K562 (cell line): ENCODE data around the gene EML2. TPM values are rescaled to one million over a fixed set of nuclear protein-coding genes. Genes with fewer than 3 reads are reported as not detected.

ENCODE experiments used
- ADNP ChIP-seq: fragments of 200-800 bp; sonication (Bioruptor generic); IDR thresholded peaks from 2 replicates; pipeline ENCODE4 v1.6.1; 2016; ENCODE audit warnings: missing genetic modification characterization, missing compliant biosample characterization
- ATF6 ChIP-seq: sonication (generic); formaldehyde crosslinking; IDR thresholded peaks from 2 replicates; pipeline ENCODE4 v1.4.0; 2020; ENCODE audit warnings: mild to moderate bottlenecking, missing genetic modification reagents
- CCNT2 ChIP-seq: IDR thresholded peaks from 2 replicates; pipeline ENCODE4 v1.6.1; 2011; ENCODE audit warnings: borderline replicate concordance, low read depth, mild to moderate bottlenecking, moderate library complexity, mixed read lengths, low read length; ENCODE audit not compliant: insufficient read length; ENCODE audit errors: extremely low read depth
- HMBOX1 ChIP-seq: sonication (generic); IDR thresholded peaks from 2 replicates; pipeline ENCODE4 v1.6.1; 2016
- HNRNPK ChIP-seq: fragments of 200-400 bp; formaldehyde crosslinking; IDR thresholded peaks from one replicate; pipeline ENCODE4 v1.6.1; 2018; ENCODE audit warnings: mild to moderate bottlenecking, low read depth, low read length; ENCODE audit not compliant: poor library complexity, severe bottlenecking
- NR1H2 ChIP-seq: sonication (generic); formaldehyde crosslinking; IDR thresholded peaks from 2 replicates; pipeline ENCODE4 v1.4.0; 2020; ENCODE audit warnings: mild to moderate bottlenecking, missing genetic modification reagents
- PRDM10 ChIP-seq: fragments of 450-650 bp; IDR thresholded peaks from 2 replicates; pipeline ENCODE4 v1.6.1; 2018; ENCODE audit not compliant: partially characterized antibody
- ZNF143 ChIP-seq: sonication (generic); formaldehyde crosslinking; IDR thresholded peaks from 2 replicates; pipeline ENCODE4 v1.9.0; 2022; ENCODE audit warnings: mild to moderate bottlenecking, missing genetic modification reagents
- polyA plus RNA-seq, 8 experiments: library from polyadenylated mRNA; depleted of rRNA in 4 of 8; stranded (reverse) in 5 of 8; unstranded in 3 of 8; fragments of >200 nt; fragmentation: Nextera tagmentation in 2 of 8; fragmentation: Illumina TruSeq in 1 of 8; extraction: Ambion mirVana in 2 of 8; extraction: Trizol in 1 of 8; gene quantifications; 2 replicates each; pipeline versions ENCODE4 v1.2.1 to v1.2.3, GENCODE V29; 2011 to 2014; ENCODE audit warnings: inconsistent platforms in 1 of 8, missing spikeins in 1 of 8
- total RNA-seq, 7 experiments: library from RNA; depleted of rRNA in 6 of 7; stranded (reverse); fragments of >200 nt in 6 of 7; fragmentation: Illumina TruSeq in 2 of 7; extraction: Trizol in 2 of 7; gene quantifications; 2 replicates each; pipeline versions ENCODE4 v1.2.1 to v1.2.3, GENCODE V29; 2011 to 2021; ENCODE audit warnings: low replicate concordance in 1 of 7
- TF ChIP-seq, protein P1 (sequence below): fragments of 250-450 bp; sonication (Bioruptor Pico); IDR thresholded peaks from 2 replicates; pipeline ENCODE4 v1.4.0; 2020; ENCODE audit warnings: mild to moderate bottlenecking
- TF ChIP-seq, protein P2 (sequence below): fragments of 250-450 bp; sonication (Bioruptor Pico); IDR thresholded peaks from 2 replicates; pipeline ENCODE4 v1.8.0; 2021; ENCODE audit warnings: moderate library complexity, mild to moderate bottlenecking, inconsistent platforms
- TF ChIP-seq, protein P3 (sequence below), 2 experiments: fragments of 450-650 bp in 1 of 2; sonication (generic) in 1 of 2; formaldehyde crosslinking; conservative IDR thresholded peaks; 2 replicates each; pipeline versions ENCODE4 v1.4.0 to v1.8.1; 2020 to 2022; ENCODE audit warnings: mild to moderate bottlenecking in 1 of 2, missing genetic modification reagents in 1 of 2
- TF ChIP-seq, protein P4 (sequence below): sonication (generic); formaldehyde crosslinking; IDR thresholded peaks from 2 replicates; pipeline ENCODE4 v1.5.0; 2020; ENCODE audit warnings: missing genetic modification reagents

EML2 gene
- total and polyA plus RNA-seq, 9 of the 15 experiments (the other 6 are each of a cell fraction or from before 2014, with no cell fraction given) = 2.6 to 69.6 (median 24.8) TPM

GRCh38 chr19:45607071-45608029 is 31.8 kb downstream of the EML2 start (continued):
- TF ChIP-seq, protein P1, sequence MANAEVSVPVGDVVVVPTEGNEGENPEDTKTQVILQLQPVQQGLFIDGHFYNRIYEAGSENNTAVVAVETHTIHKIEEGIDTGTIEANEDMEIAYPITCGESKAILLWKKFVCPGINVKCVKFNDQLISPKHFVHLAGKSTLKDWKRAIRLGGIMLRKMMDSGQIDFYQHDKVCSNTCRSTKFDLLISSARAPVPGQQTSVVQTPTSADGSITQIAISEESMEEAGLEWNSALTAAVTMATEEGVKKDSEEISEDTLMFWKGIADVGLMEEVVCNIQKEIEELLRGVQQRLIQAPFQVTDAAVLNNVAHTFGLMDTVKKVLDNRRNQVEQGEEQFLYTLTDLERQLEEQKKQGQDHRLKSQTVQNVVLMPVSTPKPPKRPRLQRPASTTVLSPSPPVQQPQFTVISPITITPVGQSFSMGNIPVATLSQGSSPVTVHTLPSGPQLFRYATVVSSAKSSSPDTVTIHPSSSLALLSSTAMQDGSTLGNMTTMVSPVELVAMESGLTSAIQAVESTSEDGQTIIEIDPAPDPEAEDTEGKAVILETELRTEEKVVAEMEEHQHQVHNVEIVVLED (CRISPR knock-in tag) = no peak
- no peak for TF ChIP-seq PRDM10
- TF ChIP-seq, protein P2, sequence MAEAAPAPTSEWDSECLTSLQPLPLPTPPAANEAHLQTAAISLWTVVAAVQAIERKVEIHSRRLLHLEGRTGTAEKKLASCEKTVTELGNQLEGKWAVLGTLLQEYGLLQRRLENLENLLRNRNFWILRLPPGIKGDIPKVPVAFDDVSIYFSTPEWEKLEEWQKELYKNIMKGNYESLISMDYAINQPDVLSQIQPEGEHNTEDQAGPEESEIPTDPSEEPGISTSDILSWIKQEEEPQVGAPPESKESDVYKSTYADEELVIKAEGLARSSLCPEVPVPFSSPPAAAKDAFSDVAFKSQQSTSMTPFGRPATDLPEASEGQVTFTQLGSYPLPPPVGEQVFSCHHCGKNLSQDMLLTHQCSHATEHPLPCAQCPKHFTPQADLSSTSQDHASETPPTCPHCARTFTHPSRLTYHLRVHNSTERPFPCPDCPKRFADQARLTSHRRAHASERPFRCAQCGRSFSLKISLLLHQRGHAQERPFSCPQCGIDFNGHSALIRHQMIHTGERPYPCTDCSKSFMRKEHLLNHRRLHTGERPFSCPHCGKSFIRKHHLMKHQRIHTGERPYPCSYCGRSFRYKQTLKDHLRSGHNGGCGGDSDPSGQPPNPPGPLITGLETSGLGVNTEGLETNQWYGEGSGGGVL = no peak
- TF ChIP-seq ADNP (tag) = no peak
- no peak for TF ChIP-seq NR1H2 (CRISPR knock-in tag)
- no peak for TF ChIP-seq ZNF143 (CRISPR knock-in tag)
- TF ChIP-seq, protein P3, sequence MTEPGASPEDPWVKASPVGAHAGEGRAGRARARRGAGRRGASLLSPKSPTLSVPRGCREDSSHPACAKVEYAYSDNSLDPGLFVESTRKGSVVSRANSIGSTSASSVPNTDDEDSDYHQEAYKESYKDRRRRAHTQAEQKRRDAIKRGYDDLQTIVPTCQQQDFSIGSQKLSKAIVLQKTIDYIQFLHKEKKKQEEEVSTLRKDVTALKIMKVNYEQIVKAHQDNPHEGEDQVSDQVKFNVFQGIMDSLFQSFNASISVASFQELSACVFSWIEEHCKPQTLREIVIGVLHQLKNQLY (CRISPR knock-in tag; conservative IDR thresholded peaks at IDR 0.05) = no peak
- TF ChIP-seq CCNT2 = no peak
- no peak for TF ChIP-seq HNRNPK
- TF ChIP-seq HMBOX1 = no peak
- 0 out of 2 replicates have a peak, but pooled peaks have one; percentile 81 for TF ChIP-seq ATF6 (CRISPR knock-in tag)
- TF ChIP-seq, protein P4, sequence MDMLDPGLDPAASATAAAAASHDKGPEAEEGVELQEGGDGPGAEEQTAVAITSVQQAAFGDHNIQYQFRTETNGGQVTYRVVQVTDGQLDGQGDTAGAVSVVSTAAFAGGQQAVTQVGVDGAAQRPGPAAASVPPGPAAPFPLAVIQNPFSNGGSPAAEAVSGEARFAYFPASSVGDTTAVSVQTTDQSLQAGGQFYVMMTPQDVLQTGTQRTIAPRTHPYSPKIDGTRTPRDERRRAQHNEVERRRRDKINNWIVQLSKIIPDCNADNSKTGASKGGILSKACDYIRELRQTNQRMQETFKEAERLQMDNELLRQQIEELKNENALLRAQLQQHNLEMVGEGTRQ (CRISPR knock-in tag) = peak; percentile 89
